GM10847 (cell line): ENCODE measurements around the gene XPNPEP3.

Experiments used
- POLR2A ChIP-seq: IDR thresholded peaks from 2 replicates; pipeline ENCODE4 v1.6.1; 2011; ENCODE audit not compliant: insufficient read length; ENCODE audit errors: extremely low read depth

XPNPEP3 gene

GRCh38 chr22:40958299-40958698 is 101.4 kb downstream of the XPNPEP3 start:
- no peak for TF ChIP-seq POLR2A

- TF ChIP-seq POLR2A = no peak
Measured at GRCh38 chr22:40960145-40960544, 103.2 kb downstream of the XPNPEP3 start.

- no peak for TF ChIP-seq POLR2A
Measured at GRCh38 chr22:40965936-40966725, 109.2 kb downstream of the XPNPEP3 start.

GRCh38 chr22:40966726-40967085 is 109.8 kb downstream of the XPNPEP3 start:
- TF ChIP-seq POLR2A = no peak

- no peak for TF ChIP-seq POLR2A
Measured at GRCh38 chr22:40967111-40967760, 110.3 kb downstream of the XPNPEP3 start.

GRCh38 chr22:40972587-40972986 is 115.6 kb downstream of the XPNPEP3 start:
- TF ChIP-seq POLR2A = no peak

GRCh38 chr22:40973144-40973543 is 116.2 kb downstream of the XPNPEP3 start:
- TF ChIP-seq POLR2A = no peak

- TF ChIP-seq POLR2A = no peak
Measured at GRCh38 chr22:40975366-40975765, 118.4 kb downstream of the XPNPEP3 start.

GRCh38 chr22:40976866-40977700 is 120.1 kb downstream of the XPNPEP3 start:
- no peak for TF ChIP-seq POLR2A

GRCh38 chr22:40979198-40979597 is 122.2 kb downstream of the XPNPEP3 start:
- TF ChIP-seq POLR2A = no peak

- no peak for TF ChIP-seq POLR2A
Measured at GRCh38 chr22:40979871-40980270, 122.9 kb downstream of the XPNPEP3 start.
